ENCODE data around the gene LRRC9.

DNA sequence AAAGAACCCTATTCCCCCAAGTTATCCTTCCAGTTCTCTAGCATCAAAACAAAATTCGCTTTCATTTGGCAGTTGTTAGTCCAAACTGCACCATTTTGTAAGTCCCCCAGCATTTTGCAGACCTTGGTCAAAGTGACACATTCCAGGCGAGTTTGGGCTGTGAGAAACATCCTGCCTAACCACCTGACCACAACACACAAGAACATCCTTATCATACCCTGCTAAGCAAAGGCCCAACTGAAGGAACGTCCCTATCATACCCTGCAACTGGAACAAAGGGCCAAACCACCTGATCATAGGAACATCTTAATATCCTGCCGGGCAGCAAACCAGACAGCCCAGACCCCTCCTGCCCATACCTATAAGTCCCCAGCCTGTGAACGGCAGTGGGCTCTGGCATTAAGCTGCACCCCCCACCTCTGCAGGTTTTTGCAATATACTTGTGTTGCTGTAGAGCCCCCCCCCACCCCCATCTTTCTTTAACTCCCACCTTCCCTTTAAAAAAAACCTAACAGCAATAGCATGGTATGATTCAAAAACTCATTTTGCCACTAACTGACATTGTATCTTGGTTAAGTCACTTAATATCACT is 174.5 kb downstream of the LRRC9 start:
- TF ChIP-seq, protein P1, sequence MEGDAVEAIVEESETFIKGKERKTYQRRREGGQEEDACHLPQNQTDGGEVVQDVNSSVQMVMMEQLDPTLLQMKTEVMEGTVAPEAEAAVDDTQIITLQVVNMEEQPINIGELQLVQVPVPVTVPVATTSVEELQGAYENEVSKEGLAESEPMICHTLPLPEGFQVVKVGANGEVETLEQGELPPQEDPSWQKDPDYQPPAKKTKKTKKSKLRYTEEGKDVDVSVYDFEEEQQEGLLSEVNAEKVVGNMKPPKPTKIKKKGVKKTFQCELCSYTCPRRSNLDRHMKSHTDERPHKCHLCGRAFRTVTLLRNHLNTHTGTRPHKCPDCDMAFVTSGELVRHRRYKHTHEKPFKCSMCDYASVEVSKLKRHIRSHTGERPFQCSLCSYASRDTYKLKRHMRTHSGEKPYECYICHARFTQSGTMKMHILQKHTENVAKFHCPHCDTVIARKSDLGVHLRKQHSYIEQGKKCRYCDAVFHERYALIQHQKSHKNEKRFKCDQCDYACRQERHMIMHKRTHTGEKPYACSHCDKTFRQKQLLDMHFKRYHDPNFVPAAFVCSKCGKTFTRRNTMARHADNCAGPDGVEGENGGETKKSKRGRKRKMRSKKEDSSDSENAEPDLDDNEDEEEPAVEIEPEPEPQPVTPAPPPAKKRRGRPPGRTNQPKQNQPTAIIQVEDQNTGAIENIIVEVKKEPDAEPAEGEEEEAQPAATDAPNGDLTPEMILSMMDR (IDR thresholded peaks at IDR 0.05), result no peak
- no peak for TF ChIP-seq POLR2A (IDR thresholded peaks at IDR 0.05)
